A673 (cell line): ENCODE data around the gene USP9X. TPM values are rescaled to one million over a fixed set of nuclear protein-coding genes. Genes with fewer than 3 reads are reported as not detected.
"Not testable (repeated sequence)": the region's sequence is repeated elsewhere in the genome, so short reads cannot be mapped to it uniquely, and the experiment has no call there.

Experiments used
- BruUV-seq: library from RNA; stranded (reverse); fragments of 400-500 nt; replicated peaks from 2 replicates; lab custom pipeline; 2021; lab: Mats Ljungman, UMichigan
- CTCF ChIA-PET: fragments of 300-600 bp; sonication (Branson Sonifier 250); formaldehyde crosslinking; loops from one replicate; lab custom pipeline; 2022; ENCODE audit warnings: antibody characterized with exemption; lab: Charles Lee
- POLR2A ChIA-PET: fragments of 300-600 bp; sonication (Branson Sonifier 250); formaldehyde crosslinking; loops from one replicate; lab custom pipeline; 2022; ENCODE audit warnings: antibody characterized with exemption; ENCODE audit not compliant: low non-redundant PET; lab: Charles Lee
- DNase-seq: peaks from one replicate; pipeline ENCODE4 v3.0.0-alpha.2; 2015; ENCODE audit warnings: low spot score
- H3K27ac ChIP-seq: fragments of 200-600 bp; sonication (generic); 2 replicates; pipeline ENCODE4 v1.5.1; 2016; ENCODE audit warnings: mixed run types, low read depth, mild to moderate bottlenecking, mixed read lengths, antibody characterized with exemption, low read length; ENCODE audit not compliant: poor library complexity, severe bottlenecking
- H3K27me3 ChIP-seq: fragments of 200-600 bp; sonication (generic); replicated peaks from 2 replicates; pipeline ENCODE4 v1.6.1; 2017; ENCODE audit warnings: mixed run types, low read depth, mild to moderate bottlenecking, mixed read lengths, antibody characterized with exemption, low read length; ENCODE audit not compliant: insufficient read depth, poor library complexity
- H3K36me3 ChIP-seq: fragments of 200-600 bp; sonication (generic); 2 replicates; pipeline ENCODE4 v1.6.1; 2016; ENCODE audit warnings: mixed run types, mild to moderate bottlenecking, mixed read lengths, antibody characterized with exemption, low read length; ENCODE audit not compliant: insufficient read depth, poor library complexity, severe bottlenecking
- H3K4me1 ChIP-seq: fragments of 200-600 bp; sonication (generic); 2 replicates; pipeline ENCODE4 v1.6.1; 2017; ENCODE audit warnings: mixed run types, mild to moderate bottlenecking, mixed read lengths, antibody characterized with exemption, low read length; ENCODE audit not compliant: insufficient read depth, poor library complexity, severe bottlenecking
- H3K4me3 ChIP-seq: fragments of 200-600 bp; sonication (generic); 2 replicates; pipeline ENCODE4 v1.5.1; 2016; ENCODE audit warnings: low read depth, mixed run types, mild to moderate bottlenecking, mixed read lengths, low read length; ENCODE audit not compliant: poor library complexity, severe bottlenecking
- H3K9me3 ChIP-seq: fragments of 200-600 bp; sonication (generic); 2 replicates; pipeline ENCODE4 v1.6.1; 2016; ENCODE audit warnings: mixed run types, low read depth, mild to moderate bottlenecking, mixed read lengths, antibody characterized with exemption, low read length; ENCODE audit not compliant: poor library complexity, severe bottlenecking
- EZH2 ChIP-seq: fragments of 200-600 bp; sonication (generic); IDR thresholded peaks from 2 replicates; pipeline ENCODE4 v1.6.1; 2017; ENCODE audit warnings: borderline replicate concordance, low read depth, mild to moderate bottlenecking, mixed read lengths, antibody characterized with exemption, low read length; ENCODE audit not compliant: poor library complexity, severe bottlenecking
- intact Hi-C: fragments of 100-400 bp; cut with micrococcal nuclease; formaldehyde crosslinking; loops from one replicate; pipeline ENCODE4 v1.10.0; 2022; ENCODE audit not compliant: unreplicated experiment
- total RNA-seq: library from RNA; stranded (reverse); gene quantifications from 2 replicates; pipeline ENCODE4 v1.2.3, GENCODE V29; 2021
- TF ChIP-seq, protein P1 (sequence below): fragments of 300-800, 200-600 bp; sonication (generic); conservative IDR thresholded peaks from 2 replicates; pipeline ENCODE4 v1.5.1; 2017; ENCODE audit warnings: low read depth, mild to moderate bottlenecking, antibody characterized with exemption, low read length, moderate library complexity, mixed read lengths

Gene USP9X
- total RNA-seq, 1 experiment from 2014 or later, result 70.6 TPM

DNA sequence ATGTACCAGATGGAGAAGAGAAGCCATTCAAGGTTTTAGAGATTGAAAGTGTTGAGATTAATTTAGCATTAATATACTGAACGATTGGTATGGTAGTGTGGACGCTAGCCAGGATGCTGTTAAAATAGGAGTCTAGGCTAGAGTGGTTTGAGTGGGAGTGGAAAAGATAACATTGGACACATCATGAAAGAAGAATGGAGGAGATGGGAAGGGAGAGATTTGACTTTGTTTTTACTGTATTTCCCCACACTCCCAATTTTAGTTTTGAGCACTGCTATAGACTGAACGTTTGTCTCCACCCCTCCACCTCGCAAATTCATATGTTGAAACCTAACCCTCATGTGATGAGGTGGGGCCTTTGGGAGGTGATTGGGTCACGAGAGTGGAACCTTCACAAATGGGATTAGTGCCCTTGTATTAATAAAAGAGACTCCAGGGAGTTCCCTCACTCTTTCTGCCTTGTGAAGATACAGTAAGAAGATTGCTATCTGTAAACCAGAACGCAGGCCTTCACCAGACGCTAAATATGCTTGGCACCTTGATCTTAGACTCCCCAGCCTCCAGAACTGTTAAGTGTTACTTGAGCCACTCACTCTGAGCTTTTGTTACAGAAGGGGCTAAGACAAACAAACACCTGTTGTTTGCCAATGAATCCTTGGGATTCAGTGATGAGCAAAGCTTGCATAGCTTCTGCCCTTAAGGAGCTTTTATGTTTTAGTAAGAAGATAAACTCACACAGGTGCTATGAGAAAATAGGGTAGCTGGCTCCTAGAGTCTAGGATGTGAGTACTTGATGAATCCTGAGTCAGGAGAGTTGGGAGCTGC is 25.8 kb downstream of the USP9X start:
- TF ChIP-seq EZH2, result no peak
- TF ChIP-seq, protein P1, sequence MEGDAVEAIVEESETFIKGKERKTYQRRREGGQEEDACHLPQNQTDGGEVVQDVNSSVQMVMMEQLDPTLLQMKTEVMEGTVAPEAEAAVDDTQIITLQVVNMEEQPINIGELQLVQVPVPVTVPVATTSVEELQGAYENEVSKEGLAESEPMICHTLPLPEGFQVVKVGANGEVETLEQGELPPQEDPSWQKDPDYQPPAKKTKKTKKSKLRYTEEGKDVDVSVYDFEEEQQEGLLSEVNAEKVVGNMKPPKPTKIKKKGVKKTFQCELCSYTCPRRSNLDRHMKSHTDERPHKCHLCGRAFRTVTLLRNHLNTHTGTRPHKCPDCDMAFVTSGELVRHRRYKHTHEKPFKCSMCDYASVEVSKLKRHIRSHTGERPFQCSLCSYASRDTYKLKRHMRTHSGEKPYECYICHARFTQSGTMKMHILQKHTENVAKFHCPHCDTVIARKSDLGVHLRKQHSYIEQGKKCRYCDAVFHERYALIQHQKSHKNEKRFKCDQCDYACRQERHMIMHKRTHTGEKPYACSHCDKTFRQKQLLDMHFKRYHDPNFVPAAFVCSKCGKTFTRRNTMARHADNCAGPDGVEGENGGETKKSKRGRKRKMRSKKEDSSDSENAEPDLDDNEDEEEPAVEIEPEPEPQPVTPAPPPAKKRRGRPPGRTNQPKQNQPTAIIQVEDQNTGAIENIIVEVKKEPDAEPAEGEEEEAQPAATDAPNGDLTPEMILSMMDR, result no peak
- H3K27ac ChIP-seq, result no peak overlapping the region
- CTCF ChIA-PET, result interaction anchor here (0.5 kb wide), 1 partner anchor 567 kb away, joined by 3 read pairs; no protein-coding TSS in a partner anchor
- peaks cover 8% of the 10 kb centered on the region for H3K9me3 ChIP-seq
- peaks cover 37% of the 10 kb centered on the region for H3K4me1 ChIP-seq
- no peak for DNase-seq
- no peaks in the 10 kb centered on the region for H3K27me3 ChIP-seq
- POLR2A ChIA-PET, result no interaction called here
- intact Hi-C loops, result loop anchor here (10.0 kb wide), 1 partner anchor 566 kb away; no protein-coding TSS in a partner anchor
- BruUV-seq, result no TSS peak
- H3K36me3 ChIP-seq, result no peaks in the 10 kb centered on the region
- no peak overlapping the region for H3K4me3 ChIP-seq

DNA sequence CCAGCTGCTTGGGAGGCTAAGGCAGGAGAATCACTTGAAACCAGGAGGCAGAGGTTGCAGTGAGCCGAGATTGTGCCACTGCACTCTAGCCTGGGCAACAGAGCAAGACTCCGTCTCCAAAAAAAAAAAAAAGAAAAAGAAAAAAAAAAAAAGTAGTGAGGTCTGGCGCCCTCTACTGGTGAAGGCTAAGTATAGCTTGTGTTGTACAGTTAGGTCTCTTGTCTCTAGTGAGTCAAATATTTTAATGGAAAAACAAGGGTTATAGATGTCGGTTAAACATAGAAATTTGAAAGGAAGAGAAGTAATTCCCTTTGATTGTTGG is 29.8 kb downstream of the USP9X start:
- not testable (repeated sequence) for BruUV-seq, H3K27ac ChIP-seq, H3K27me3 ChIP-seq, H3K36me3 ChIP-seq, H3K9me3 ChIP-seq, H3K4me3 ChIP-seq
- ChIA-PET POLR2A (interaction anchor here (0.6 to 0.7 kb wide), 4 partner anchors 223 to 1894 kb away, joined by 4 to 13 read pairs (median 7); no protein-coding TSS in a partner anchor), CTCF (interaction anchor here (0.6 to 1.7 kb wide), 21 partner anchors 9 to 1233 kb away, joined by 3 to 15 read pairs (median 5); partner anchors contain the start of gene USP9X)
- peak; percentile 62 for DNase-seq
- intact Hi-C loops, result loop anchor here (1.0 to 10.0 kb wide), 3 partner anchors 238 to 570 kb away; no protein-coding TSS in a partner anchor
- peaks cover 44% of the 10 kb centered on the region for H3K4me1 ChIP-seq
- TF ChIP-seq, protein P1, result peak; percentile 74

DNA sequence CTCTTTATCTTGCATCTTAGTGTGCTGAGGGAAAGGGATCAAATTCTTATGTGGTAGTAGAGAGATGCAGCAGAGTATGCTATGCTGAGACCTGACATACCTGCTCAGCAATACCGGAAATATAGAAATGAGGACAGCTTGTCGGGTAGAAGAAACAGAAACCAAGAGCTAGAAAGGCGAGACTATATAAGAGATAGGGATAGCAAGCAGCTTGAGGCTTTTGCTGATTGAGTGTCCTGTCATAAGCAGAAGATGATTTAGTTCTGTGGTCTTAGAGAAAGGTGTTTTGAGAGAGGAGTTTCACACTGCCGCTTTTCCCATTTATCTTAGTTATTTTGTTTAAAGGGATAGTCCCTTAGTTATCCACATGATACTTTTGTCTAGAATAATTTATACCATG is 31.7 kb downstream of the USP9X start:
- H3K9me3 ChIP-seq, result no peaks in the 10 kb centered on the region
- H3K27me3 ChIP-seq, result no peaks in the 10 kb centered on the region
- intact Hi-C loops, result loop anchor here (5.0 to 10.0 kb wide), 2 partner anchors 240 to 572 kb away; no protein-coding TSS in a partner anchor
- H3K4me3 ChIP-seq, result peak overlapping the region; percentile 14
- H3K36me3 ChIP-seq, result no peaks in the 10 kb centered on the region
- no peak overlapping the region for H3K27ac ChIP-seq
- ChIA-PET CTCF (interaction anchor here (0.6 kb wide), 1 partner anchor 465 kb away, joined by 3 read pairs; no protein-coding TSS in a partner anchor), POLR2A (no interaction called here)
- peaks cover 31% of the 10 kb centered on the region for H3K4me1 ChIP-seq
- peak; percentile 25 for DNase-seq
- no peak for TF ChIP-seq EZH2
- TF ChIP-seq, protein P1, result no peak
- no TSS peak for BruUV-seq
